Stomach (tissue), 9 donors: ENCODE measurements around the gene LRRC28. TPM values are rescaled to one million over a fixed set of nuclear protein-coding genes. Genes with fewer than 3 reads are reported as not detected.

Source experiments
- DNase-seq, 2 donors: peaks; one replicate each; pipeline versions ENCODE4 v3.0.0 to v3.0.0-alpha.2; 2013 to 2019
- H3K27ac ChIP-seq, 5 donors: fragments of 200-600 bp in 4 of 5; sonication (generic) in 4 of 5; one replicate each; pipeline ENCODE4 v1.5.1; 2013 to 2019; ENCODE audit warnings: mild to moderate bottlenecking in 1 of 5, moderate library complexity in 1 of 5
- H3K27me3 ChIP-seq, 3 donors: fragments of 200-600 bp; sonication (generic); one replicate each; pipeline ENCODE4 v1.5.1; 2017 to 2019; ENCODE audit warnings: mixed run types in 1 of 3
- H3K36me3 ChIP-seq, 4 donors: fragments of 200-600 bp; sonication (generic); 1 replicate in 3 of 4; 2 replicates in 1 of 4; pipeline ENCODE4 v1.5.1; 2016 to 2019
- H3K4me1 ChIP-seq, 4 donors: fragments of 200-600 bp; sonication (generic); one replicate each; pipeline ENCODE4 v1.5.1; 2016 to 2019
- H3K4me3 ChIP-seq, 4 donors: fragments of 200-600 bp; sonication (generic) in 3 of 4; one replicate each; pipeline ENCODE4 v1.5.1; 2016 to 2019; ENCODE audit warnings: mild to moderate bottlenecking in 1 of 4
- H3K9me3 ChIP-seq, 4 donors: fragments of 200-600 bp; sonication (generic); one replicate each; pipeline ENCODE4 v1.5.1; 2016 to 2019
- CTCF ChIP-seq, 7 experiments: fragments of 450-650 bp in 4 of 7; fragments of 200-600 bp in 3 of 7; sonication (generic) in 3 of 7; IDR thresholded peaks; one replicate each; pipeline ENCODE4 v1.5.1; 2016 to 2019; ENCODE audit warnings: antibody characterized with exemption in 7 of 7, control low read depth in 2 of 7, mild to moderate bottlenecking in 1 of 7
- EP300 ChIP-seq: sonication (generic); formaldehyde crosslinking; IDR thresholded peaks from one replicate; pipeline ENCODE4 v1.6.1; 2017; ENCODE audit warnings: antibody characterized with exemption
- POLR2A ChIP-seq, 4 donors: fragments of 450-650 bp; IDR thresholded peaks; one replicate each; pipeline ENCODE4 v1.6.1; 2016; ENCODE audit warnings: antibody characterized with exemption in 4 of 4, control low read depth in 2 of 4, mild to moderate bottlenecking in 1 of 4, moderate library complexity in 1 of 4
- POLR2AphosphoS5 ChIP-seq, 3 donors: sonication (generic); formaldehyde crosslinking; IDR thresholded peaks; one replicate each; pipeline ENCODE4 v1.6.1; 2016; ENCODE audit warnings: antibody characterized with exemption in 3 of 3
- WGBS, 5 donors: extraction: QIAGEN DNeasy Blood & Tissue Kit in 3 of 5; methylation state at CpG; one replicate each; pipeline versions ENCODE4 v1.1.5 to v1.1.7; 2013 to 2018; 5-methylcytosine and 5-hydroxymethylcytosine counted together
- intact Hi-C: fragments of 100-400 bp; cut with DNase I; formaldehyde crosslinking; loops from one replicate; pipeline ENCODE4 v1.15.1; 2023; ENCODE audit warnings: low total_unique reads
- polyA plus RNA-seq, 3 donors: library from polyadenylated mRNA; stranded (reverse); fragments of 200-250 nt; gene quantifications; one replicate each; pipeline ENCODE4 v1.2.3, GENCODE V29; 2013
- total RNA-seq, 5 donors: library from RNA; depleted of rRNA; stranded (reverse); fragments of >200 nt; gene quantifications; one replicate each; pipeline versions ENCODE4 v1.1.0 to v1.2.3, GENCODE V29; 2014 to 2016
- donor health status: healthy with polysubstance abuse.
- donor health status: Bipolar disorder and iron deficiency.
- donor health status: healthy.

Gene LRRC28
- total and polyA plus RNA-seq, 8 donors, result 9.6 to 82.6 (median 26.2) TPM

DNA sequence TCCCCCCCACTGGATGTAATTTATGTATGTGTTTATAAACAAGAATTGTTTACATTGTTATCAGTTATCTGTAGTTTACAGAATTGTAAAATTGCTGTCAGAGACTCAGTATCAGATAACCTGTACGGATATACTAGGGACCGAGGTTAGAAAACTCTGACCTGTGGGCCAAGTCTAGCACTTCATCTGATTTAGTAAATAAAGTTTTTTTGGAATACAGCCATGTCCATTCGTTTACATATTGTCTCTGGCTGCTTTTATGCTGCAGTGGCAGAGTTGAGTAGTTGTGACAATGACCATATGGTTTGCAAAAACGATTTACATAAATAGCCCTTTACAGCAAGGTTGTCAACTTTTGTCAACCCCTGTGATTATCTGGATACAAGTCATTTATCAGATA lies 52.6 kb downstream of the LRRC28 start:
- 21 to 38% (median 28%) methylated on average over 4 of the region's 4 CpGs for WGBS, 5 donors
- Histone ChIP-seq H3K9me3 (no peaks in the 10 kb centered on the region), H3K27ac (no peak overlapping the region), H3K4me3 (no peak overlapping the region), H3K27me3 (no peaks in the 10 kb centered on the region), H3K36me3 (no peaks in the 10 kb centered on the region), H3K4me1 (peaks cover 7 to 27% (median 16%) of the 10 kb centered on the region in 4 donors)
- no peak for TF ChIP-seq POLR2AphosphoS5 (IDR thresholded peaks at IDR 0.05)
- TF ChIP-seq POLR2A (IDR thresholded peaks at IDR 0.05), result no peak
- TF ChIP-seq EP300, result no peak
- TF ChIP-seq CTCF (IDR thresholded peaks at IDR 0.05), result no peak
- intact Hi-C loops, result no loop called here
- DNase-seq, result peak in 1 of 2 donors; percentile 8

- intact Hi-C loops, result no loop called here
- WGBS, 5 donors, result 22 to 36% (median 28%) methylated on average over 8 of the region's 8 CpGs
- H3K36me3 ChIP-seq, result no peaks in the 10 kb centered on the region
- no peak for TF ChIP-seq CTCF (IDR thresholded peaks at IDR 0.05)
- H3K4me3 ChIP-seq, result no peak overlapping the region
- peak; percentile 56 to 74 for DNase-seq
- no peaks in the 10 kb centered on the region for H3K27me3 ChIP-seq
- H3K9me3 ChIP-seq, result no peaks in the 10 kb centered on the region
- no peak overlapping the region for H3K27ac ChIP-seq
- peaks cover 7 to 27% (median 16%) of the 10 kb centered on the region in 4 donors for H3K4me1 ChIP-seq
Measured at GRCh38 chr15:99305761-99306505, 54.7 kb downstream of the LRRC28 start.

DNA sequence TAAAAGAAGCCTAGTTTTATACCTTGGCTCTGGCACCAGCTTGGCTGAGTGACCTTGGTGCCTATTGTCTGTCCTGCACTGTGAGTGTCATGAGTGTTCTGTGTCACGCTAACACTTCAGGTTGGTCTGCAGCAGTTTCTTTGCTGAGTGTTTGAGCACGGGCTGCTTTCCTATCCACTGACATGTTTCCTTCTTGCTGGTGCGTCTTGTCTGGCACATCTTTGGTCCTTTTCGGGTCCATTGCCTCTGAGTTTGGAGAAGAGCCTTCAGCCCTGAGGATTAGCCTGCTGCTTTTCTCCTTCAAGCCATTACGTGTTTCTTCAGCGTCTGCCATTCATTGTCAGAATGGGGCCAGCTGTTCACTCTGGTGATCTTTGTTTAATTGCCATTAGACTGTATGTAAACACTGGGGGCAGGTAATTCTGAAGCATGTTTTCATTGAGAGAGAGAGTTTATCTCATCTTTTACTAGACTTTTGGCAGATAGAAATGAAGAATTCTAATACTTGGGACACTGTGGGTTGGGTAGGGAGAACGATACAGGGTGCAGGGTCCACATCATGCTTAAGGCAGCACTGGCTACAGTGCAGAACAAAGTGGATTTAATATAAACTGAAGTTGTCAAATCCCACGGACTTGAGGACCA lies 55.5 kb downstream of the LRRC28 start:
- no peak for TF ChIP-seq POLR2A (IDR thresholded peaks at IDR 0.05)
- no peak for TF ChIP-seq POLR2AphosphoS5 (IDR thresholded peaks at IDR 0.05)
- no peak for TF ChIP-seq EP300
- no peak for TF ChIP-seq CTCF (IDR thresholded peaks at IDR 0.05)
- Histone ChIP-seq H3K27me3 (no peaks in the 10 kb centered on the region), H3K27ac (peak overlapping the region in 1 of 5 donors; percentile 10), H3K9me3 (no peaks in the 10 kb centered on the region), H3K4me1 (peaks cover 7 to 27% (median 16%) of the 10 kb centered on the region in 4 donors), H3K36me3 (no peaks in the 10 kb centered on the region), H3K4me3 (no peak overlapping the region)
- DNase-seq, result peak; percentile 29 to 50
- intact Hi-C loops, result no loop called here
- WGBS, 5 donors, result 22 to 36% (median 25%) methylated on average over 8 of the region's 8 CpGs

DNA sequence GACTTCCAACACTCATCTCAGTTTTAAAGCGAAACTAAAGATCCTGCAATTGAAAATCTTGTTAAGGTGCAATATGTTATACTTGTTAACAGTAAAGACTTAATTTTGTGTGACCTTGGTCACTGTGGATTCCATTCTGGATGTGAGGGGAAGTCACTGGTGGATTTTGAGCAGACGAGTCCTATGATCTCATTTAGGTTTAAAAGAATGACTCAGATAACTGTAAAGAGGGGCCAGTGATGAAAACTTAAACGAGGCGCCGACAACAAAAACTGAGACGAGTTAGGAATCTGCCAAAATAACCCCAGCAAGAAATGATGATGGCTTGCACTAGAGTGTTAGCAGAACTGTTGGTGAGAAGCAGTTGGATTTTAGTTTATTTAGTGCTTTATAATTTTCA lies 56.5 kb downstream of the LRRC28 start:
- H3K27ac ChIP-seq, result no peak overlapping the region
- peaks cover 0 to 8% (median 7%) of the 10 kb centered on the region in 4 donors for H3K9me3 ChIP-seq
- 76 to 87% (median 83%) methylated on average over 6 of the region's 6 CpGs for WGBS, 5 donors
- peaks cover 0 to 8% (median 0%) of the 10 kb centered on the region in 4 donors for H3K36me3 ChIP-seq
- DNase-seq, result no peak
- no peaks in the 10 kb centered on the region for H3K27me3 ChIP-seq
- intact Hi-C loops, result no loop called here
- H3K4me1 ChIP-seq, result peaks cover 7 to 27% (median 16%) of the 10 kb centered on the region in 4 donors
- TF ChIP-seq POLR2AphosphoS5 (IDR thresholded peaks at IDR 0.05), result no peak
- TF ChIP-seq CTCF (IDR thresholded peaks at IDR 0.05), result no peak
- no peak for TF ChIP-seq EP300
- TF ChIP-seq POLR2A (IDR thresholded peaks at IDR 0.05), result no peak
- H3K4me3 ChIP-seq, result no peak overlapping the region
